HG02870 (cell line): ENCODE results near the gene SPCS1.

Experiments
- ATAC-seq: cut with Tn5 transposase; IDR thresholded peaks from one replicate; pipeline ENCODE4 v1.9.1; 2021; ENCODE audit warnings: mild to moderate bottlenecking, moderate library complexity; ENCODE audit not compliant: unreplicated experiment

SPCS1 gene

DNA sequence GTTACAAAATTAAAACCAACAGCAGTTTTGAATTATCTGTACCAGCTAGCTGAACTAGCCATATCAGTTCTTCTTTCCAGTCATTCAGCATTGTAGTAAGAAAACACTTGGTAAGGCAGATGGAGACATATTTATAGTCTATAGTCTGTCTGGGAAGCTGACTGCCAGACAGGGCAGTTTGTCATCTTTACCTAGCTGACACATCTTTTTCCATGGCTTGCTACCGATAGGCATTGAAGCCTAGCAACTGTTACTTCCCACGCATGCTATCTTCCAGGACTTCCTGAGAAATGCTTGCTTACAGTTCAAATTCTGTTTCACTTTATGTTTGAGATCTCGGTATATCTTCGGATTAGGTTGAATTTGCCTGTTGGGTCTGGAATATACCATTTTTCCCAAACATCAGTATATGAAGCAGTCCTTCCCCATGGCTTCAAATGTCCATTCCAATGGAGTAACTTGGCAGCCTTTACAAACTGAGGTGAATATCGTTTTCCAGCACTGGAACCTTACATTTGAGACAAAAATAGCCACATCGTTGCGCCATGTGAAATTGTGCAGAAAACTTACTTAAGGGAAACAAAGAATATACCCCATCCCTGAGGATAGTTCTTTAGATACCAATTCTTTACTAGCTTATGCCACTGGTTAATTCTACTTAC, 11.2 kb upstream of the SPCS1 start:
- no peak for ATAC-seq

DNA sequence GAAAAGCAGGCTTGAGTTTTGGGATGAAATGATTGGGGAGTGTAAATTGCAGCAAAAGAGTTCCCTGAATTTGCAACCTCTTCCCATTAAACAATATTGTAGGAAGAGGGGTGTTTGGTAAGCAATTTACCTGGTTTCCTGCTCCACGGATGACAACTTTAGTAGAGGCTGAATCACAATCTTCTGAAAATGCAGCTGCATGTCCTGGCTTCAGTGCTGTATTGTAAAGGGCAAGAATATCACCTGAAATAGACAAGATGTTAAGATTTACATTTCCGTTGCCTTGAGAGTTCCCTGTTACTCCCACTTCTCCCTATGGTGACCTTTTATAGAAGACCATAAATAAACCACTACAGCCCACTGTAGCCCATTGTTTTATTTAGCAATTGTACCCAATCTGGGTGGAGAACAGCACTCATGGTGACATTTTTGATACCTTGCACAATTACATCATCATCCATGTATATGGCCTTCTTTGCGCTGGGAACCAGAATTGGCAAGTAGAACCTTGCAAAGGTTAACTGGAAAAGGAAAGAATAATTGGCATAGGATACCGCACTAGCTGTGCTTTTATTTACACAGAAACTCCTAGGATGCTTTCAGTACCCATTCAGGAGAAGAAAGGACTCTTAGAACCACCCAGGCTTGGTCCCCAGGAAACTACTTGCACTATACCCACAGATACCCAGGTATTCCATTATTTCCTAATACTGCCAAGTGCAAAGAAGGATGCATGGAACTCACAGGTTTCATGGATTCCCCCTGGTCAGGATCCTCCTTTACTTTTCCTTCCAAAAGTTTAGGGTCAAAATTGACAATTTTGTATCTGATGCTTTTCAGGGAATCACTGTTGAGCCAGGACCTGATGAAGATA, 9.9 kb upstream of the SPCS1 start:
- no peak for ATAC-seq

- no peak for ATAC-seq
These were observed 8.9 kb upstream of the SPCS1 start for GRCh38 chr3:52696830-52697631.

GRCh38 chr3:52697632-52697965, 8.3 kb upstream of the SPCS1 start:
- no peak for ATAC-seq

DNA sequence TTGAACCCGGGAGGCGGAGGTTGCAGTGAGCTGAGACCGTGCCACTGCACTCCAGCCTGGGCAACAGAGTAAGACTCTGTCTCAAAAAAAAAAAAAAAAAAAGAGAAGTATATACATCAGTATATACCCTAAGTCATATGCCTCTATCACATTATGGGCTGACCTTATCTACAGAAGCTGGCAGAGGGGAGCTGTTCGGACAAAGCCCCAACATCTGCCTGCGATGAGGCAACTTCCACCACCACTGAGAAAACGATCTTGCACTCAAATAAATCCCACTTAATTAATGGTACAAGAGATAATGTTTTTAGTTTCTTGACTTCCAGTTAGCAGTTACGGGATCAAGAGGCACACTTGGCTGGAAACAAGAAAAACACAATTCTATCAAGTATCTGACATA, 2.6 kb upstream of the SPCS1 start:
- no peak for ATAC-seq

GRCh38 chr3:52704611-52705437, 1.1 kb upstream of the SPCS1 start:
- ATAC-seq = no peak

- no peak for ATAC-seq
These were observed 543 bp upstream of the SPCS1 start for GRCh38 chr3:52705438-52705687.

GRCh38 chr3:52707585-52707984, 1.7 kb downstream of the SPCS1 start:
- no peak for ATAC-seq

DNA sequence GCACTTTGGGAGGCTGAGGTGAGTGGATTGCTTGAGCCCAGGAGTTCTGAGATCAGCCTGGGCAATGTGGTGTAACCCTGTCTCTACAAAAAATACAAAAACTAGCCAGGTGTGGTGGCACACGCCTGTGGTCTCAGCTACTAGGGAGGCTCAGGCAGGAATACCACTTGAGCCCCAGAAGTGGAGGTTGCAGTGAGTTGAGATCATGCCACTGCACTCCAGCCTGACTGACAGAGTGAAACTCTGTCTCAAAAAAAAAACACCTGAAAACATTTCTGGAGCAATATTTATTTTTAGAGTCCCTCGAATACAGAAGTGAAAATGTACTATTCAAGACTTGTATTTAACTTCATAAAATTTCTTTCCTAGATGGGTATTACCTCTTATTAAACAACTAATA, 4.6 kb downstream of the SPCS1 start:
- ATAC-seq = no peak

- no peak for ATAC-seq
These were observed 6.6 kb downstream of the SPCS1 start for GRCh38 chr3:52712291-52713212.

DNA sequence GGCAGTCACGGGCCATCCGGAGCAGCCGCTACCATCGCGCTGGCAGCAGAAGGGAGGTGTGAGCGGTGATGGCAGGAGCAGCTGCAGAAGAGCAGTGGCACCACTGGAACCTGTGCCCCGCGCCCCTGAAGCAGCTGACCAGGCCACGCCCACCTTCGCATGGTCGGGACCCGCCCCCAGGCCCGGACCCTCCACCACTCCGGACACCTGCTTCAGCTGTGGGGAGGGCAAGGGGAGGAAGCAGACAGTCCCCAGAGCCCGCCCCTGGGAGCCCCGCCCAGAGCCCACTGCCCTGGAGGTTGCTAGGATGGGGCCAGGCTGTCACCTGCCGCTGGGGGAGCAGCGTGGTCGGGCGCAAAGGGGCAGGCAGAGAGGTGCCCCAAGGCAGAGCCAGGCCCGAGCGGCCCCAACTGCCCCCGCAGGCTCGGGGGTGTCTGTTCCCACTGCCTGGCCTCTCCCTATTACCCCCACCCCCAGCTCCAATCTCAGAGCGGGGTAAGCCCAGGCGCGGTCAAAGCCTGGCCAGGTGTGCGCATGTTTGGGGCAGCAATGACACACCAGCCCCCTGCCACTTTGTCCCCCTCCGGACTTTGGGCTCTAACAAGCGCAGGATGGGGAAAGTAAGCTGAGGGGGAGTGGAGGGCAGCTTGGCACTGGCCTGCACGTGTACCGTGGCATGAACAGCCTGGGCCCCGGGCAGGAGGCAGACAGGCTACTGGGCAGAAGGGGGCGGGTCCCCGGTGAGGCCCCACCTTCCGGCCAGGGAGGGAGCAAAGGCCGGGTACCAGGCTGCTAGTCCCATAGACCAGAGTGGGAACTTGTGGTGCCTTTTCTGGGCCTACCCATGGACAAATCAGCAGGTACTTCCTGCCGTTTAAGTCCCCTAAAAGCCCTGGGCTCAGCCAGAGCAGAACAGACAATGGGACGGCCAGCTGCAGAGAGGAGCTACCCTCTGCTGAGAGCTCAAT, 8.7 kb downstream of the SPCS1 start:
- ATAC-seq = no peak

GRCh38 chr3:52715714-52716305, 9.9 kb downstream of the SPCS1 start:
- ATAC-seq = no peak

GRCh38 chr3:52719618-52720017, 13.7 kb downstream of the SPCS1 start:
- no peak for ATAC-seq

DNA sequence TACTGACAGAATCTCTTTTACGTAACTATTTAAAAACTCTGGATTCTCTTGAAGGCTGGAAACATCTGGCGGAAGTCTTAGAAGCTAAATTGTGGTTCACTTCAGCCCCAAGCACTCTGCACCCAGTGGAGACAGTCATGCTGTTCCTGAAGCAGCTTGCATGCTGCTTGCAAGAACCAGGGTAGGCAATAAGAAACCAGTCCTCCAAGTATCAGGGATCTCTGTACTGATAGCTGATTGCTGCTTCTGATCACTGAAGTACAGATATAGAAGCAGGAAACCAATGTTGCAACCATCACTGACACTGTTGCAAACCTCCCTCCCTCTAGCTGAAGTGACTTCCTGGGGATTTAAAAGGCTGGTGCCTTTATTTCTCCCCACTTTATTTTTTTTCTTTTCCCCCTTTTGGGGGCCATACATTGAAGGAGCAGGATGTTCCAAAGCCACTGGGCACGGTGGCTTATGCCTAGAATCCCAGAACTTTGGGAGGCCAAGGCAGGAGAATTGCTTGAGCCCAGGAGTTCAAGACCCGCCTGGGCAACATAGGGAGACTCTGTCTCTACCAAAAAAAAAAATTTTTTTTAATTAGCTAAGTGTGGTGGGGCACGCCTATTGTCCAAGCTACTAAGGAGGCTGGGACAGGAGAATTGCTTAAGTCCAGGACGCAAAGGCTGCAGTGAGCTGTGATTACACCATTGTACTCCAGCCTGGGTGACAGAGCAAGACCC, 15.3 kb downstream of the SPCS1 start:
- no peak for ATAC-seq

DNA sequence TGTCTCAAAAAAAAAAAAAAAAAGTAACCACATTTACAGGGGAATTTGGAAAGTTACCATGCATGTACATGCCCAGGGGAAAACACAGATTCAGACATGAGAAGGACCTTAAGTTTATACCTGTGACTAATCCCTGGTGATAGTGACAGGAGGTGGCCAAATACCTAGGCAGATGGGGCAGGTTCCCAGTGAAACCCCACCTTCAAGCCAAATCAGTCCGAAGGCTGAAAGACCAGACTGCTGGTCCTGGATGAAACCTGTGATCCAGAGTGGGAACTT, 15.8 kb downstream of the SPCS1 start:
- ATAC-seq = no peak

GRCh38 chr3:52722491-52722890, 16.6 kb downstream of the SPCS1 start:
- no peak for ATAC-seq

GRCh38 chr3:52723935-52724334, 18.0 kb downstream of the SPCS1 start:
- no peak for ATAC-seq

GRCh38 chr3:52724511-52724910, 18.6 kb downstream of the SPCS1 start:
- no peak for ATAC-seq
